HG02943 (cell line): ENCODE measurements around the gene NCAM1.

Experiments
- ATAC-seq: cut with Tn5 transposase; IDR thresholded peaks from one replicate; pipeline ENCODE4 v1.9.1; 2021; ENCODE audit warnings: mild to moderate bottlenecking, low read depth, moderate library complexity; ENCODE audit not compliant: unreplicated experiment

The NCAM1 gene

GRCh38 chr11:113243696-113244095 is 282.5 kb downstream of the NCAM1 start:
- no peak for ATAC-seq

- ATAC-seq, result no peak
These were observed 284.0 kb downstream of the NCAM1 start for GRCh38 chr11:113245216-113245615.

DNA sequence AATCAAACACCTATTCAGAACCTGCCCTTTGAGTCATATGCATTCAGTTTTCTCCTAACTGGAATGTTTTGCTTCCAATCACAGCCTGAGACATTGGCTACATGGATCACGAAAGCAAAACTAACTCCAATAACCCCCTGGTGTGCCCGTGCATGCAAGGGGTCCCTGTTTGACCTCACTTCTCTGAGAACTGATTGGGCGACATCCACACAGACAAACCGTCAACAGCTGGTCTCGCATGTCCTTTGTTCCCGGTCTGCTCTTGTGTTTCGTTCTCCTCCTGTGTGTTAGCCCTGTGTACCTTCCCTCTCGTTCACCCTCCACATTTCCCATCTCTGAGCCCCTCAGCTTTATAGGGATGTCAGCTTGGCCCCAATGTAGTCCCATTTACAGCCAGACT is 286.0 kb downstream of the NCAM1 start:
- ATAC-seq, result no peak

DNA sequence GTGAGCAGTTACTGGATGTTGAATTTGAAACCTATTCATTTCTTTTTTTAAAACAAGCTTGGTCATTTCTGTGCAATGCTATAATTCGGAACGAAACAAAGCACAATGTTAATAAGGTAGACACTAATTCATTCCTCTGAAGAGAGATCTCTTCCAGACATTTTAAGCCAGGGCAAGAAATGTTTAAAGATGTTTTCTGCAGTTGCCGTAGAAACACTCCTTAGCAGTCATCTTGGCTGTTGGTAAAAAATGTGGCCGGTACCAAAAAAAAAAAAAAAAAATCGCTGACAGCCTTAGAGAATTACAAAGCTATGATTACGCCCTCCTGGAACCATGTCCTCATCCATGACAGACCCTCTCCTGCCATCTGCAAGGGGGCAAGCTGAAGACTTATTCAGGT is 286.7 kb downstream of the NCAM1 start:
- ATAC-seq, result no peak

- no peak for ATAC-seq
These were observed 287.7 kb downstream of the NCAM1 start for GRCh38 chr11:113248702-113249490.

DNA sequence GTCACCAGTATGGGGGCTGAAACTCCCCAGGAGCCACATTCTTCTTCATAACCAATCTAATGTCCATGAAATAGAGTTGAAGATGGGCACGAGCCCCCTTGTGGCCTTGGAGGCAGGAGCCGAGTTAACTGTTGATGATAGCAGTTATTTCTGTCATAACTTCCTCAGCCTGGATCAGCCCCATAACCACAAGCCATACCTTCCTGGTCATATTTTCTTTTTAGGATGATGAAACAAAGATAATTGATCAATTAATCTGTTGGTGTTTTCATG is 288.2 kb downstream of the NCAM1 start:
- no peak for ATAC-seq

GRCh38 chr11:113249786-113250185 is 288.6 kb downstream of the NCAM1 start:
- no peak for ATAC-seq

DNA sequence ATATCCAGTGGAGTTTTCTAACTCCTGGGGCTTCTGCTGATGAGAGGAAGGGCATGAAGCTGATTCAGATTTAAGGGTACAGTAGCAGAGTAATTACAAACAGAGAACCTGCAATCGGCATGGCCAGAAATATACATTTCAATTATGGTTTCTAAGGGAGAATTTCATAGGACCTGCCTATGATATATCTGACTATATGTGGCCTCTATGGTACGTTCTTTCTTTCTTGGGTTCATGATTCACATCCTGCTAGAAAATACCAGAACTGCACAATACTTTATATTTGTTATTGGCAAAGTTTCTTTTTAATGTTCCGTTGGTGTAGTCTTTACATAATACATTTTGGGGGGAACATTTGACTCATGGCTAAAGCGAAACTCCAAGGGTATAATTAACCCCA is 290.1 kb downstream of the NCAM1 start:
- ATAC-seq, result no peak

DNA sequence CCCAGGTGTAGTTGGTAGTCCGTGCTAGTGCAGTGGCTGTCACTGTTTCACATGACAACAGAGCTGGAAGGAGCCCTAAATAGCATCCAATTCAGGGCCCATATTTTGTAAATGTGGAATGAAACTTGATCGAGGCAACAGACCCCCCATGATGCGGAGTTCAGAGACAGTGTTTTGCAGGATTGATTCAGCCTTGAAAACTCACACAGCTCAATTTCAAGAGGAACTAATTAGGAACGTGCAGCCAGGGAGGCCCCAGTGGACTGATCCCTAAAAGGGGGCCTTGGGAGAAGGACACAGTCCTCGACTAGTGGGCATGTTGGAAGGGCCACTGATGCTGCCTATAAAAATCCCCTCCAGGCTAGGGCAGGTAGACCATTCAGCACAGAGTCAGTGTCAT is 292.2 kb downstream of the NCAM1 start:
- no peak for ATAC-seq

- ATAC-seq, result no peak
These were observed 293.9 kb downstream of the NCAM1 start for GRCh38 chr11:113255096-113255495.

DNA sequence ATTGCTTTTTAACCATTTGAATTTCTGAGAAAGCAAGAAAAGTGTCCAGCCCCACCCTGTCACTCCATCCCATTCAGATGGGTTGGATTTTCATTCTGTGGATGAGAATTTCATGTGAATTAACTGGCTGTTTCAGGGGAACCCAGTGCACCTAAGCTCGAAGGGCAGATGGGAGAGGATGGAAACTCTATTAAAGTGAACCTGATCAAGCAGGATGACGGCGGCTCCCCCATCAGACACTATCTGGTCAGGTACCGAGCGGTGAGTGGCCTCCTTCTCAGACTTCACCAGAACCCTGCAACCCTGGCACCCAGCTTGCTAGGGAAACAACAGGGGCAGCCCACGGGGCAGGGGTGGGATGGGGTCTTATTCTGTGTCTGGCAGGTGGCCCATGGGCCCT is 294.5 kb downstream of the NCAM1 start:
- no peak for ATAC-seq

DNA sequence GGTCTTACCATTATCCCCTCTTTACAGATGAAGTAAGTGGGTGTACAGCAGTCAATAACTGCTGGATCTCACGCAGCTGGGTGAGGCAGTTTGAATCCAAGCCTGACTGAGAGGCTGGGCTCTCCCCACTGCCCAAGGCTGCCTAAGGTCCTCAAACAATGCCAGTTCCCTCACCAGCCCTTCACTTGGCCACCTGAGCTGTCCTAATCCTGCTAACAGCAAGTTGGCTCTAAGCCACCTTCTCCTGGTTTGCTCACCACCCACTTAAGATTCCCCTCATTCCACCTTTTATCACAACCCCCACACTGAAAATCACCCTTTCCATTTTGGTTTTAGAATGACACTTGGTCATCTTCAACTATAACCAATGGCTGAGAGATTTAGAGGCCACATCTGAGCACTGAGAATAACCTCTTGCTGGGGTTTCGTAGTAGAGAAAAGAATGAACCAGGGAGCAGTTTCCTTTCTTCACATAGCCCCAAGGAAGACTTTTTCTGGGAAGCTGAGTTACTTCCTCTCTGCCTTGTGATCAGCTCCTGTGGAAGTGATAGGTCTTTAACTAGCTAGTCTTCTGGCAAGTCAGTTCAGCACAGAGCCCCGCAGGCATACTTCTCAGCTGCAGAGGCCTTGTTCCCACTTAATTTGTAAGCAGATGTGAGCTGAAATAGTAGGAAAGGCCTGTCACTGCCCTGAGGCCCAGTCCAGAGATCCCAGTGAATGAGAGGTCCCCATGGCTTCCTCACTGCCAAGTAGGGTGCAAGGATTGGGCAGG is 295.4 kb downstream of the NCAM1 start:
- ATAC-seq, result no peak

DNA sequence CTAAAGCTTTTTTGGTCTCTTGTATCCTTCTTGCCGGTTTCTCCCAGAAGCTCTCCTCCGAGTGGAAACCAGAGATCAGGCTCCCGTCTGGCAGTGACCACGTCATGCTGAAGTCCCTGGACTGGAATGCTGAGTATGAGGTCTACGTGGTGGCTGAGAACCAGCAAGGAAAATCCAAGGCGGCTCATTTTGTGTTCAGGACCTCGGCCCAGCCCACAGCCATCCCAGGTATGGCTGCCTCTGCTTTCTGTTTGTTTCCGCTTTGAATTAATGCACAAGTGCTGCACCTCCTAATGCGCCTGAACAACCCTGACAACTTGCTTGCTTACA is 298.8 kb downstream of the NCAM1 start:
- ATAC-seq, result no peak

GRCh38 chr11:113260541-113260940 is 299.3 kb downstream of the NCAM1 start:
- no peak for ATAC-seq

DNA sequence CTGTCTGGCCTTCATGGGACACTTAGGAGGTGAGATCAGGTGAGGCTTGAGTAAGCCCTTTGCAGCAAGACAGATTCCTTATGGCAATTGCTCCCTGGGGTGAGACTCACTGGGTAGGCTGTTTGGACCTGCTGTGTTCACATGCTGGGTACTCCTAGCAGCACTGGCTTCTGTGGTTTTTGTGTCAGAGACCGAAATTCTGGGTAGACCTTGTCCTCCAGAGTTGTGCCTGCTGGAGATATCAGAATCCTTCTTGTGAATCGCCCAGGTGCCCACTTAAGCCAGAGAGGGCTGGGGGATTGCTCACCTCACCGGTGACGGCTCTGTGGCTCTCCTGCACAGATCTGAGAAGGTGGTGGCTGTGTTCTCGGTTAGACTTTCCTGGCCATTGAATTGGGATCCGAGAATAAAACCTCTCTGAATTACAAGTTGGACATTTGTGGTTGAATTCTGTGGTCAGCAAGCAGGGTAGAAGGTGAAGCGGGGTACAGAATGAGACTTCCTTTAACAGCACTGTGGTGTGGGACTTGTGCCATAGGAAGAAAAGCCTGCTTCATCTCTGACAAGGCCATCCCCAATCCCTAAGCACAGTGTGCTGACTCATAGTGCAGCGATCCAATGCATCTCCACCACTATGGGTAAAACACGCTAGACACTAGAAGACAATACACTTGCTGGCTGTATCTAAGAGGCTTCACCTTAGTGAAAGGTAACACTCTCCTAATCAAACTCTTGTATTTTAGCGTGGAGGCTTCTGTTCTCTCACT is 300.7 kb downstream of the NCAM1 start:
- ATAC-seq, result no peak

DNA sequence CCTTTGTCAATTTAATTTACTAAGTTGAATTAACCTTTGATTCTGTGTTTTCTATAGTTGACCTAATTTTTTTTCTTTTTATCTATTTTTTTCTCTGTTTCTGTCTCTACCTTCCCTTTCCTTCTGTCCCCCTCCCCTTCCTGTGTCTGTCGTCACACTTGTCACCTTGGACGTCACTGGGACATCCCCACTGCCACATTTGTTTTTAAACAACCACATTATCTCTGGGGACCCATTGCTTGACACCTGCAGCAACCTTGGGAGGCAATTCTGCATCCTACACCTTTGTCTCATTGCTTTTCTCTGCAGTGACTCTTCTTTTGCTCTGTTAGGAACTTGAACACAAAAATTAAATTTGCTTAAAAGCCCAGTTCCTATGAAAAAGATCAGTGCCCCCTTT is 301.4 kb downstream of the NCAM1 start:
- no peak for ATAC-seq

- ATAC-seq, result no peak
These were observed 302.4 kb downstream of the NCAM1 start for GRCh38 chr11:113263458-113264259.

GRCh38 chr11:113265362-113265761 is 304.1 kb downstream of the NCAM1 start:
- ATAC-seq, result no peak

GRCh38 chr11:113267493-113267892 is 306.3 kb downstream of the NCAM1 start:
- ATAC-seq, result no peak

GRCh38 chr11:113269096-113269495 is 307.9 kb downstream of the NCAM1 start:
- no peak for ATAC-seq

- ATAC-seq, result no peak
These were observed 308.4 kb downstream of the NCAM1 start for GRCh38 chr11:113269636-113270035.
